HCT116 (cell line): Measurements from ENCODE around the gene CCDC187.

Source experiments
- CTCF ChIP-seq, 3 experiments: fragments of 200-600 bp in 1 of 3; sonication (generic) in 1 of 3; IDR thresholded peaks in 2 of 3; conservative IDR thresholded peaks in 1 of 3; 2 replicates each; pipeline ENCODE4 v1.5.1; 2012 to 2017; ENCODE audit warnings: low read depth in 2 of 3, low read length in 2 of 3, antibody characterized with exemption in 1 of 3, borderline replicate concordance in 1 of 3, control low read depth in 1 of 3, mild to moderate bottlenecking in 1 of 3, mixed read lengths in 1 of 3, mixed run types in 1 of 3, moderate library complexity in 1 of 3; ENCODE audit not compliant: insufficient read depth in 1 of 3
- JUND ChIP-seq: IDR thresholded peaks from 2 replicates; pipeline ENCODE4 v1.6.1; 2012
- POLR2A ChIP-seq: IDR thresholded peaks from 2 replicates; pipeline ENCODE4 v1.7.0; 2011; ENCODE audit warnings: borderline replicate concordance; ENCODE audit not compliant: insufficient read depth, insufficient read length; ENCODE audit errors: extremely low read depth
- POLR2AphosphoS5 ChIP-seq: IDR thresholded peaks from 2 replicates; pipeline ENCODE4 v1.6.1; 2011; ENCODE audit warnings: mild to moderate bottlenecking, low read depth, low read length, moderate library complexity
- SP1 ChIP-seq: IDR thresholded peaks from 2 replicates; pipeline ENCODE4 v1.6.1; 2012; ENCODE audit warnings: low read depth
- ZNF274 ChIP-seq: fragments of 200-500 bp; sonication (Bioruptor generic); IDR thresholded peaks from 2 replicates; pipeline ENCODE4 v1.6.1; 2014; ENCODE audit warnings: mild to moderate bottlenecking, low read depth, low read length, inconsistent platforms
- TF ChIP-seq, protein P1 (sequence below): IDR thresholded peaks from 2 replicates; pipeline ENCODE4 v1.6.1; 2012
- TF ChIP-seq, protein P2 (sequence below): IDR thresholded peaks from 2 replicates; pipeline ENCODE4 v1.6.1; 2012; ENCODE audit warnings: low read depth

- TF ChIP-seq JUND = no peak
- TF ChIP-seq CTCF (IDR thresholded peaks at IDR 0.05 in 2 of 3, conservative IDR thresholded peaks at IDR 0.05 in 1 of 3; ENCODE audit: borderline replicate concordance in 1 of 3, insufficient read depth in 1 of 3, low read depth in 2 of 3, low read length in 2 of 3) = no peak
- TF ChIP-seq POLR2AphosphoS5 = no peak
- TF ChIP-seq SP1 = no peak
- TF ChIP-seq ZNF274 = no peak
- TF ChIP-seq, protein P1, sequence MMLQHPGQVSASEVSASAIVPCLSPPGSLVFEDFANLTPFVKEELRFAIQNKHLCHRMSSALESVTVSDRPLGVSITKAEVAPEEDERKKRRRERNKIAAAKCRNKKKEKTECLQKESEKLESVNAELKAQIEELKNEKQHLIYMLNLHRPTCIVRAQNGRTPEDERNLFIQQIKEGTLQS = no peak
- TF ChIP-seq, protein P2, sequence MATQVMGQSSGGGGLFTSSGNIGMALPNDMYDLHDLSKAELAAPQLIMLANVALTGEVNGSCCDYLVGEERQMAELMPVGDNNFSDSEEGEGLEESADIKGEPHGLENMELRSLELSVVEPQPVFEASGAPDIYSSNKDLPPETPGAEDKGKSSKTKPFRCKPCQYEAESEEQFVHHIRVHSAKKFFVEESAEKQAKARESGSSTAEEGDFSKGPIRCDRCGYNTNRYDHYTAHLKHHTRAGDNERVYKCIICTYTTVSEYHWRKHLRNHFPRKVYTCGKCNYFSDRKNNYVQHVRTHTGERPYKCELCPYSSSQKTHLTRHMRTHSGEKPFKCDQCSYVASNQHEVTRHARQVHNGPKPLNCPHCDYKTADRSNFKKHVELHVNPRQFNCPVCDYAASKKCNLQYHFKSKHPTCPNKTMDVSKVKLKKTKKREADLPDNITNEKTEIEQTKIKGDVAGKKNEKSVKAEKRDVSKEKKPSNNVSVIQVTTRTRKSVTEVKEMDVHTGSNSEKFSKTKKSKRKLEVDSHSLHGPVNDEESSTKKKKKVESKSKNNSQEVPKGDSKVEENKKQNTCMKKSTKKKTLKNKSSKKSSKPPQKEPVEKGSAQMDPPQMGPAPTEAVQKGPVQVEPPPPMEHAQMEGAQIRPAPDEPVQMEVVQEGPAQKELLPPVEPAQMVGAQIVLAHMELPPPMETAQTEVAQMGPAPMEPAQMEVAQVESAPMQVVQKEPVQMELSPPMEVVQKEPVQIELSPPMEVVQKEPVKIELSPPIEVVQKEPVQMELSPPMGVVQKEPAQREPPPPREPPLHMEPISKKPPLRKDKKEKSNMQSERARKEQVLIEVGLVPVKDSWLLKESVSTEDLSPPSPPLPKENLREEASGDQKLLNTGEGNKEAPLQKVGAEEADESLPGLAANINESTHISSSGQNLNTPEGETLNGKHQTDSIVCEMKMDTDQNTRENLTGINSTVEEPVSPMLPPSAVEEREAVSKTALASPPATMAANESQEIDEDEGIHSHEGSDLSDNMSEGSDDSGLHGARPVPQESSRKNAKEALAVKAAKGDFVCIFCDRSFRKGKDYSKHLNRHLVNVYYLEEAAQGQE = no peak
- TF ChIP-seq POLR2A = no peak
Measured at GRCh38 chr9:136240941-136241340, 63.0 kb downstream of the CCDC187 start.
